ENCODE results near the gene PEAK3. TPM values are rescaled to one million over a fixed set of nuclear protein-coding genes. Genes with fewer than 3 reads are reported as not detected.

PEAK3 gene
- total RNA-seq, 4 donors from 2014 or later: 0.16 to 1.3 (median 0.27) TPM; not detected in 1

- Histone ChIP-seq H3K27ac (no peak overlapping the region), H3K9me3 (no peaks in the 10 kb centered on the region), H3K36me3 (no peaks in the 10 kb centered on the region), H3K27me3 (peaks cover 97% of the 10 kb centered on the region), H3K4me1 (peaks cover 0 to 22% (median 4%) of the 10 kb centered on the region in 3 donors), H3K4me3 (no peak overlapping the region)
- WGBS, 2 donors (ENCODE audit: low coverage in 1 of 2): no CpG with 5 or more reads among the region's 19 CpGs
- no peak for ATAC-seq
- TF ChIP-seq POLR2A (IDR thresholded peaks at IDR 0.05): no peak
- TF ChIP-seq POLR2AphosphoS5 (IDR thresholded peaks at IDR 0.05): no peak
These were observed 24.4 kb upstream of the PEAK3 start for GRCh38 chr19:2306281-2306806.

- Histone ChIP-seq H3K27ac (no peak overlapping the region), H3K9me3 (no peaks in the 10 kb centered on the region), H3K36me3 (no peaks in the 10 kb centered on the region), H3K27me3 (peaks cover 97% of the 10 kb centered on the region), H3K4me3 (no peak overlapping the region), H3K4me1 (peaks cover 0 to 22% (median 4%) of the 10 kb centered on the region in 3 donors)
- no peak for ATAC-seq
- WGBS, 2 donors (ENCODE audit: low coverage in 1 of 2): 80 to 100% methylated on average over 1 of the region's 19 CpGs
- TF ChIP-seq POLR2AphosphoS5 (IDR thresholded peaks at IDR 0.05) (no peak), POLR2A (IDR thresholded peaks at IDR 0.05) (no peak), CTCF (IDR thresholded peaks at IDR 0.05) (no peak), EP300 (IDR thresholded peaks at IDR 0.05) (no peak)
These were observed 23.7 kb upstream of the PEAK3 start for GRCh38 chr19:2305452-2306280.

GRCh38 chr19:2303211-2303798, 21.3 kb upstream of the PEAK3 start:
- H3K36me3 ChIP-seq: no peaks in the 10 kb centered on the region
- no peak overlapping the region for H3K4me3 ChIP-seq
- no peak for ATAC-seq
- H3K27me3 ChIP-seq: peaks cover 74% of the 10 kb centered on the region
- H3K9me3 ChIP-seq: no peaks in the 10 kb centered on the region
- no CpG with 5 or more reads among the region's 26 CpGs for WGBS, 2 donors (ENCODE audit: low coverage in 1 of 2)
- H3K4me1 ChIP-seq: peaks cover 0 to 20% (median 4%) of the 10 kb centered on the region in 3 donors
- H3K27ac ChIP-seq: no peak overlapping the region
- TF ChIP-seq POLR2AphosphoS5 (IDR thresholded peaks at IDR 0.05): no peak
- no peak for TF ChIP-seq CTCF (IDR thresholded peaks at IDR 0.05)
- no peak for TF ChIP-seq EP300 (IDR thresholded peaks at IDR 0.05)
- TF ChIP-seq POLR2A (IDR thresholded peaks at IDR 0.05): no peak

GRCh38 chr19:2302319-2303210, 20.6 kb upstream of the PEAK3 start:
- peak overlapping the region in 1 of 2 donors; percentile 6 for H3K4me3 ChIP-seq
- peaks cover 68% of the 10 kb centered on the region for H3K27me3 ChIP-seq
- H3K27ac ChIP-seq: no peak overlapping the region
- no peaks in the 10 kb centered on the region for H3K9me3 ChIP-seq
- WGBS, 2 donors (ENCODE audit: low coverage in 1 of 2): 33 to 40% methylated on average over 1 to 9 of the region's 62 CpGs
- peak; percentile 60 for ATAC-seq
- no peak for TF ChIP-seq CTCF (IDR thresholded peaks at IDR 0.05)
- no peak for TF ChIP-seq POLR2A (IDR thresholded peaks at IDR 0.05)
- TF ChIP-seq EP300 (IDR thresholded peaks at IDR 0.05): no peak
- TF ChIP-seq POLR2AphosphoS5 (IDR thresholded peaks at IDR 0.05): no peak
- H3K36me3 ChIP-seq: no peaks in the 10 kb centered on the region
- H3K4me1 ChIP-seq: peaks cover 0 to 14% (median 4%) of the 10 kb centered on the region in 3 donors

- Histone ChIP-seq H3K4me3 (no peak overlapping the region), H3K9me3 (no peaks in the 10 kb centered on the region), H3K27ac (no peak overlapping the region), H3K27me3 (peaks cover 47% of the 10 kb centered on the region), H3K36me3 (no peaks in the 10 kb centered on the region), H3K4me1 (peaks cover 0 to 15% (median 4%) of the 10 kb centered on the region in 3 donors)
- TF ChIP-seq CTCF (IDR thresholded peaks at IDR 0.05) (no peak), POLR2A (IDR thresholded peaks at IDR 0.05) (no peak), EP300 (IDR thresholded peaks at IDR 0.05) (no peak), POLR2AphosphoS5 (IDR thresholded peaks at IDR 0.05) (no peak)
- WGBS, 2 donors (ENCODE audit: low coverage in 1 of 2): 77% methylated on average over 5 of the region's 17 CpGs; no CpG with 5 or more reads in 1 of the 2 donors
- ATAC-seq: no peak
These were observed 18.6 kb upstream of the PEAK3 start for GRCh38 chr19:2300533-2300932.
